GM21576 (cell line): ENCODE results near the gene MCCC2.
A peak's percentile ranks its signal among the peaks of the same experiment; 100 is the strongest.
"Not testable (repeated sequence)": the region's sequence is repeated elsewhere in the genome, so short reads cannot be mapped to it uniquely, and the experiment has no call there.

Source experiments
- ATAC-seq: cut with Tn5 transposase; IDR thresholded peaks from one replicate; pipeline ENCODE4 v1.9.1; 2021; ENCODE audit warnings: mild to moderate bottlenecking, moderate library complexity; ENCODE audit not compliant: unreplicated experiment

Gene MCCC2

GRCh38 chr5:71586941-71587765, at the start of gene MCCC2:
Gene MCCC2 (plus strand): TSS chr5:71587340. CDS start chr5:71587426, 86 bp downstream.
- peak; percentile 98 for ATAC-seq

GRCh38 chr5:71537687-71538086, 49.5 kb upstream of the MCCC2 start:
- no peak for ATAC-seq

- not testable (repeated sequence) for ATAC-seq
These were observed 36.3 kb upstream of the MCCC2 start for GRCh38 chr5:71550885-71551284.

GRCh38 chr5:71551582-71551981, 35.6 kb upstream of the MCCC2 start:
- ATAC-seq, result not testable (repeated sequence)

DNA sequence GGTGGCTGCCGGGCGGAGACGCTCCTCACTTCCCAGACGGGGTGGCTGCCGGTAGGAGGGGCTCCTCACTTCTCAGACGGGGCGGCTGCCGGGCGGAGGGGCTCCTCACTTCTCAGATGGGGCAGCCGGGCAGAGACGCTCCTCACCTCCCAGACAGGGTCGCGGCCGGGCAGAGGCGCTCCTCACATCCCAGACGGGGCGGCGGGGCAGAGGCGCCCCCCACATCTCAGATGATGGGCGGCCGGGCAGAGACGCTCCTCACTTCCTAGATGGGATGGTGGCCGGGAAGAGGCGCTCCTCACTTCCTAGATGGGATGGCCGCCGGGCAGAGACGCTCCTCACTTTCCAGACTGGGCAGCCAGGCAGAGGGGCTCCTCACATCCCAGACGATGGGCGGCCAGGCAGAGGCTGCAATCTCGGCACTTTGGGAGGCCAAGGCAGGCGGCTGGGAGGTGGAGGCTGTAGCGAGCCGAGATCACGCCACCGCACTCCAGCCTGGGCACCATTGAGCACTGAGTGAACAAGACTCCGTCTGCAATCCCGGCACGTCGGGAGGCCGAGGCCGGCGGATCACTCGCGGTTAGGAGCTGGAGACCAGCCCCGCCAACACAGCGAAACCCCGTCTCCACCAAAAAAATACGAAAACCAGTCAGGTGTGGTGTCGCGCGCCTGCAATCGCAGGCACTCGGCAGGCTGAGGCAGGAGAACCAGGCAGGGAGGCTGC, 35.0 kb upstream of the MCCC2 start:
- ATAC-seq, result not testable (repeated sequence)

DNA sequence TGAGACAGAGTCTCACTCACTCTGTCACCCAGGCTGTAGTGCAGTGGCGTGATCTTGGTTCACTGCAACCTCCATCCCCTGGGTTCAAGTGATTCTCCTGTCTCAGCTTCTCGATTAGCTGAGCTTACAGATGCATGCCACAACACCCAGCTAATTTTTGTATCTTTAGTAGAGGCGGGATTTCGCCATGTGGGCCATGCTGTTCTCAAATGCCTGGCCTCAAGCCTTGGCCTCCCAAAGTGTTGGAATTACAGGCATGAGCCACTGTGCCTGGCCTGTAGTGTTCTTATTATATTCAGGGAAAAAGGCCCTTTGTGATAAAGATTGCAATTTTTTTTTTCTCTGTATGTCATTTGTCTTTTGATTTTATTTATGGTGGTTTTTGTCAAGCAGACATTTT, 24.0 kb upstream of the MCCC2 start:
- no peak for ATAC-seq

- no peak for ATAC-seq
These were observed 22.2 kb upstream of the MCCC2 start for GRCh38 chr5:71564895-71565294.

DNA sequence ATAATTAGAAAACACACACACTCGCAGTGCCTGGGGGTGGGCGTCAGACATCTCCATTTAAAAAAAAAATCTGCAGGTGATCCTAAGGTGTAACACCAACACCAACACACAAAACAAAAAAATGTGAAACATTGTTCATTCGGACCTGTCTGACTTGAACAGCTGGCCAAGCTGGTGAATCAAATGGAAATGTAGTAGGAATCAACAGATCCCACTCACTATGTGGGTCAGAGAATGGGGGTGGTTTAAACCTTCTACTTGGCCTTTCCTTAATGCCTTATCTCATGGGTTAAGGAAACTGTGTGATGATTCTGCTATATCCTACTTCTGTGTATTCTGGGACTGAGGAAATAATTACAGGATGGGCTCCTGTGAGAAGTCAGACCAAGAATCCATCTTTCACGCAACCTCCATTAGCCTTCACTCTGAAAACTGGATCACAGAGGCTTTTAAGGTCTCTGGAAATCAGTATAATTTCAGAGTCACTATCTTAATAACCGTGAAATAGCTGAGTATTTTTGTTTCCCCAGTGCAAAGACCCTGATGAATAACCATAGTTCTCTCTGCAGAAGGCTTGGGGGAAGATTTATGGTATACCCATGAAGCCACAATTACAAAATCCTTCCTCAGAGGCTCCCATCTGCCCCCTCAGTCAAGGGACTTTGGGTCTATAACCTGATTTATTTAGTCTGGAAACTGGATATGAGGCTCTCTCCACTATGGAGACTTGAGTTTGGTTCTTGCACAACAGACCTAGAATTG, 17.2 kb upstream of the MCCC2 start:
- no peak for ATAC-seq

DNA sequence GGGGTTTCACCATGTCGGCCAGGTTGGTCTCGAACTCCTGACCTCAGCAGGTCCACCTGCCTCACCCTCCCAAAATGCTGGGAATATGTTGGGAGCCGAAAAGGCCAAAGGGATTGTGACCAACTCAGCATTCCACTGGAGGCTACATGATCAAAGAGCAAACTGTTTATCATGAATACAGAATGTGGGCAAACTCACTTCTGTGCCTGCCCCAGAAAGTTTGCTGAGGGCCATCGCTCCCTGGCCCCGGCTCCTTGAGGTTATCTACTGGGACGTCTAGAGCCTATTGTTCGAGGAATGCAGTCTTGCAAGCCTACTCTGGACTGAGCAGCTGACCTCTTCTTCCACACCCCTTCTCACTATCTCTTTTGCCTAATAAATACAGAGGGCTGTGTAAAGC, 15.3 kb upstream of the MCCC2 start:
- not testable (repeated sequence) for ATAC-seq

DNA sequence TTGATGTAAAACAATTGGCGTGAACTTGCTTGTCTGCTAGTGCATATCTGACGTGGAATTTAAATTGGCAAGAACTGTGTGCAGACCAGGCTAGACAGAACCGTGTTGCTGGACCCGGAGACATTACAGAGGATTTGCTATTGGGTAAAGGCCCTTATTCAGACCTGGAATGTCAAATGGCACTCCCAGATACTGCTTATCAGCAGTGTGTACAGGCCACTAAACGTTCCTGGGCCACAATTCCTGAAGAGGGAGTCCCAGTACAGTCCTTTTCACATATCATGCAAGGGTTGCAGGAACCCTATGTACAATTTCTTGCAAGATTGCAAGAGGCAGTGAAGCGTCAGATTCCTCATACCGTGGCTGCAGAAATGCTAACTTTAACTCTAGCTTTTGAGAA, 13.5 kb upstream of the MCCC2 start:
- no peak for ATAC-seq

- not testable (repeated sequence) for ATAC-seq
These were observed 11.6 kb upstream of the MCCC2 start for GRCh38 chr5:71575588-71575987.

GRCh38 chr5:71576241-71576640, 10.9 kb upstream of the MCCC2 start:
- no peak for ATAC-seq

- ATAC-seq, result not testable (repeated sequence)
These were observed 9.3 kb upstream of the MCCC2 start for GRCh38 chr5:71577839-71578238.

GRCh38 chr5:71582945-71583584, 4.1 kb upstream of the MCCC2 start:
- no peak for ATAC-seq

DNA sequence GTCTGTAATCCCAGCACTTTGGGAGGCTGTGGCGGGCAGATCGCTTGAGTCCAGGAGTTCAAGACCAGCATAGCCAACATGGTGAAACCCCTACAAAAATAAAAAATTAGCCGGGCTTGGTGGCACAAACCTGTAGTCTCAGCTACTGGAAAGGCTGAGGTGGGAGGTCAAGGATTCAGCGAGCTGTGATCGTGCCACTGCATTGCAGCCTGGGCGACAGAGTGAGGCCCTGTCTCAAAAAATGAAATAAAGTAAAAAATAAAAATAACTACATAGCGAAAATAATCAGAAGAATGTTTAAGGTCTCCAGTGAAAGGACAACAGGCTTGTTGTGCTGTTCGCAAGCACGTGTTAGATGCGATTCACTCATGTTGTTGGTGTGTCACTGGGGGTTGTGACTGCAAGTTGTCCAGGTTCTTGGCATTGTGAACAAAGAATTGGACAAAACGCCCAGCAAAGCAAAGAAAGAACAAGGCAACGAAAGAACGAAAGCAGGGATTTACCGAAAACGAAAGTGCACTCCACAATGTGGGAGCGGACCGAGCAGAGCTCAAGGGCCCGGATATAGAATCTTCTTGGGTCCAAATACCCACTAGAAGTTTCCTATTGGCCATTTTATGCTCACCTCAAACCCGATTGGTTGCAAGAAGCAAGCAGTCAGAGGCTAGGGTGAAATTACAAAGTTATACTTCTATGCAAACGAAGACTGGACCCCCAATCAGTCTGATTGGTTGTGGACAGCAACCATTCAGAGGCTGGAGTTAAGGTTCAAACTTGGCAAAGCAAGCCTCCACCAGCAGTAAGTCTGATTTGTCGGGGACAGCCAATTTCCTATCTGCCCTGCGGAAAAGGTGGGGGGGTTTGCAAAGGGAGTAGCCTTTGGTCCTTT, 844 bp upstream of the MCCC2 start:
- no peak for ATAC-seq

- peak; percentile 6 for ATAC-seq
These were observed 809 bp downstream of the MCCC2 start for GRCh38 chr5:71587766-71588532.

GRCh38 chr5:71588533-71588885, 1.4 kb downstream of the MCCC2 start:
- ATAC-seq, result no peak

DNA sequence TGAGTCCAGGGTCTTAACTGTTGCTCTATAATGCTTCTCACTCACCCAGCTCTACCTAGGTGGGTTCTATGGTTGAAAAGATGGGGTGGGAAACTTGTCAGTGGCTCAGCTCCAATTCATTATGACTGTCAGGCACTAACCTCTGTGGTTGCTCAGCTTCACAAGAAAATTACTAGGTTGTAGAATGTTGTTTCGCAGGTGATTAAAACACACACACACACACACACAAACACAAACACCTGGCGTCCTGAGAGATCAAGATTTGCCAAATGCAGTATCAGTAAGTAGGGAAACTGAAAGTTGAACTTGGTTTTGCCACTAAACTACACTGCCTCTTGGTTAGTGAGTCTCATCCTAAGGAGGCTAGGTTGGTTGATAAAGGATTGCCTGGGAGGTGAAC, 2.8 kb downstream of the MCCC2 start:
- ATAC-seq, result no peak

DNA sequence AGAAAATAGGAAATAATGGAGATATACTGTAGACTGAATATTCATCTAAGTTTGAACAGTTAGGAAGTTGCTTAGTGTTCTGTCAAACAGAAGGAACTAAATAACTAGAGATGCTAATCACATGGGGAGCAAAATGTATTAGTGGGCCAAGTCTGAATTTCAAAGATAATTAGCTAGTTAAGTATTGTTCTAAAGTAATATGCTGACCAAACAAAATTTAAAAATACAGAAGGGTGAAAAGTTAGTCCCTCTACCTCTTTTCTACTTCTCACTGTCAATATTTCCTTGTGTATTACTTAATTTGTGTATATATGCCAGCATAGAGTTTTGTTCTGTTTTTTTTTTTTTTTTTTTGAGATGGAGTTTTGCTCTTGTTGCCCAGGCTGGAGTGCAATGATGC, 4.0 kb downstream of the MCCC2 start:
- ATAC-seq, result no peak
